ENCODE data around the gene FOXN3.

GRCh38 chr14:89353766-89354113, 63.3 kb downstream of the FOXN3 start:
- TF ChIP-seq POLR2AphosphoS5 (IDR thresholded peaks at IDR 0.05; ENCODE audit: low read depth) (no peak), REST (IDR thresholded peaks at IDR 0.05; ENCODE audit: insufficient replicate concordance, low read depth) (no peak)

Data from HL-60 (cell line).